Measurements from ENCODE around the gene TTC1.
"Not testable (repeated sequence)": the region's sequence is repeated elsewhere in the genome, so short reads cannot be mapped to it uniquely, and the experiment has no call there.

Gene TTC1

GRCh38 chr5:160008877-160009590 is at the start of gene TTC1:
Gene TTC1 (plus strand): TSS chr5:160009139. CDS start chr5:160010529, 1,390 bp downstream.
- peak; percentile 97 for DNase-seq

GRCh38 chr5:159961176-159962160 is 47.5 kb upstream of the TTC1 start:
- DNase-seq, result no peak

GRCh38 chr5:159962214-159962613 is 46.7 kb upstream of the TTC1 start:
- DNase-seq, result no peak

- DNase-seq, result no peak
Measured at GRCh38 chr5:159963935-159964334, 45.0 kb upstream of the TTC1 start.

GRCh38 chr5:159965031-159965837 is 43.7 kb upstream of the TTC1 start:
- DNase-seq, result no peak

- DNase-seq, result not testable (repeated sequence)
Measured at GRCh38 chr5:159965838-159966128, 43.2 kb upstream of the TTC1 start.

- no peak for DNase-seq
Measured at GRCh38 chr5:159969966-159970365, 39.0 kb upstream of the TTC1 start.

- DNase-seq, result no peak
Measured at GRCh38 chr5:159971038-159971437, 37.9 kb upstream of the TTC1 start.

GRCh38 chr5:159971514-159971913 is 37.4 kb upstream of the TTC1 start:
- no peak for DNase-seq

- DNase-seq, result no peak
Measured at GRCh38 chr5:159971931-159972461, 36.9 kb upstream of the TTC1 start.

GRCh38 chr5:159972538-159973362 is 36.2 kb upstream of the TTC1 start:
- no peak for DNase-seq

GRCh38 chr5:159975462-159976019 is 33.4 kb upstream of the TTC1 start:
- no peak for DNase-seq

GRCh38 chr5:159976921-159977320 is 32.0 kb upstream of the TTC1 start:
- DNase-seq, result no peak

GRCh38 chr5:159978358-159978757 is 30.6 kb upstream of the TTC1 start:
- no peak for DNase-seq

- DNase-seq, result no peak
Measured at GRCh38 chr5:159982421-159983173, 26.3 kb upstream of the TTC1 start.

GRCh38 chr5:159987031-159987674 is 21.8 kb upstream of the TTC1 start:
- DNase-seq, result peak; percentile 32

GRCh38 chr5:159990506-159990905 is 18.4 kb upstream of the TTC1 start:
- no peak for DNase-seq

- no peak for DNase-seq
Measured at GRCh38 chr5:159992566-159992965, 16.4 kb upstream of the TTC1 start.

GRCh38 chr5:159993194-159993593 is 15.7 kb upstream of the TTC1 start:
- DNase-seq, result no peak

- DNase-seq, result no peak
Measured at GRCh38 chr5:159995907-159996306, 13.0 kb upstream of the TTC1 start.
